ENCODE measurements around the gene MAN2A2. TPM values are rescaled to one million over a fixed set of nuclear protein-coding genes. Genes with fewer than 3 reads are reported as not detected.
A peak's percentile ranks its signal among the peaks of the same experiment; 100 is the strongest.

The MAN2A2 gene
- total and polyA plus RNA-seq, 2 donors (not counting 1 experiment from before 2014, with no cell fraction given): 11.3 to 36.0 TPM

- peak within 1 kb of the TSS; percentile 75 for H3K27ac ChIP-seq (ENCODE audit: insufficient read depth, low read length)
- no peak for TF ChIP-seq EZH2 (IDR thresholded peaks at IDR 0.05; ENCODE audit: low read length, missing control alignments)
- peak; percentile 3 to 5 for TF ChIP-seq CTCF (conservative IDR thresholded peaks at IDR 0.05 in 1 of 2, IDR thresholded peaks at IDR 0.05 in 1 of 2; ENCODE audit: low read depth in 1 of 2, low read length in 2 of 2)
Observed at GRCh38 chr15:90934949-90935751, 32.0 kb downstream of the MAN2A2 start, which contains the start of gene UNC45A. Gene UNC45A, plus strand, starts transcription at chr15:90935285. Its CDS starts 40 bp downstream, at chr15:90935325.

GRCh38 chr15:90936823-90937222 lies 33.7 kb downstream of the MAN2A2 start:
- Histone ChIP-seq H3K4me2 (ENCODE audit: extremely low read depth, insufficient read depth, low read length) (peak overlapping the region; percentile 93), H3K36me3 (ENCODE audit: control insufficient read depth, insufficient read depth, low read length) (peaks cover 14% of the 10 kb centered on the region), H3K27me3 (ENCODE audit: control insufficient read depth, insufficient read depth, low read length) (no peaks in the 10 kb centered on the region), H3K4me3 (replicated peaks in 1 of 4; ENCODE audit: control extremely low read depth in 1 of 4, insufficient read depth in 1 of 4, low read depth in 3 of 4, low read length in 4 of 4) (no peak overlapping the region), H3K27ac (ENCODE audit: insufficient read depth, low read length) (no peak overlapping the region), H3K9ac (ENCODE audit: insufficient read depth, low read length) (no peak overlapping the region), H3K4me1 (ENCODE audit: control insufficient read depth, extremely low read depth, insufficient read depth, low read length) (peaks cover 18% of the 10 kb centered on the region), H3K9me3 (ENCODE audit: control insufficient read depth, insufficient read depth, low read depth, low read length) (no peaks in the 10 kb centered on the region), H3K79me2 (ENCODE audit: control insufficient read depth, insufficient read depth, low read length) (peaks cover 17% of the 10 kb centered on the region), H4K20me1 (ENCODE audit: control insufficient read depth, extremely low read depth, insufficient read depth, low read length) (no peaks in the 10 kb centered on the region), H2AFZ (ENCODE audit: low read length) (no peak overlapping the region)
- no peak for TF ChIP-seq CTCF (conservative IDR thresholded peaks at IDR 0.05 in 1 of 2, IDR thresholded peaks at IDR 0.05 in 1 of 2; ENCODE audit: low read depth in 1 of 2, low read length in 2 of 2)
- no peak for TF ChIP-seq EZH2 (IDR thresholded peaks at IDR 0.05; ENCODE audit: low read length, missing control alignments)
- DNase-seq (ENCODE audit: low read depth in 2 of 2): no peak

More at GRCh38 chr15:90934949-90935751, 32.0 kb downstream of the MAN2A2 start, which contains the start of gene UNC45A:
- DNase-seq (ENCODE audit: low read depth in 2 of 2): peak; percentile 79 to 81
- peak within 1 kb of the TSS; percentile 80 for H3K9ac ChIP-seq (ENCODE audit: insufficient read depth, low read length)
- peak within 1 kb of the TSS; percentile 77 for H2AFZ ChIP-seq (ENCODE audit: low read length)
- H3K9me3 ChIP-seq (ENCODE audit: control insufficient read depth, insufficient read depth, low read depth, low read length): no peaks in the 10 kb centered on the region
- peak within 1 kb of the TSS; percentile 76 to 89 (median 78) for H3K4me3 ChIP-seq (replicated peaks in 1 of 4; ENCODE audit: control extremely low read depth in 1 of 4, insufficient read depth in 1 of 4, low read depth in 3 of 4, low read length in 4 of 4)
- H3K4me1 ChIP-seq (ENCODE audit: control insufficient read depth, extremely low read depth, insufficient read depth, low read length): peaks cover 21% of the 10 kb centered on the region
- H3K4me2 ChIP-seq (ENCODE audit: extremely low read depth, insufficient read depth, low read length): peak within 1 kb of the TSS; percentile 93
- no peaks in the 10 kb centered on the region for H3K27me3 ChIP-seq (ENCODE audit: control insufficient read depth, insufficient read depth, low read length)
- H3K79me2 ChIP-seq (ENCODE audit: control insufficient read depth, insufficient read depth, low read length): peaks cover 17% of the 10 kb centered on the region
- H4K20me1 ChIP-seq (ENCODE audit: control insufficient read depth, extremely low read depth, insufficient read depth, low read length): no peaks in the 10 kb centered on the region
- peaks cover 5% of the 10 kb centered on the region for H3K36me3 ChIP-seq (ENCODE audit: control insufficient read depth, insufficient read depth, low read length)

GRCh38 chr15:90938261-90938660 lies 35.2 kb downstream of the MAN2A2 start:
- Histone ChIP-seq H2AFZ (ENCODE audit: low read length) (no peak overlapping the region), H3K4me3 (replicated peaks in 1 of 4; ENCODE audit: control extremely low read depth in 1 of 4, insufficient read depth in 1 of 4, low read depth in 3 of 4, low read length in 4 of 4) (no peak overlapping the region), H4K20me1 (ENCODE audit: control insufficient read depth, extremely low read depth, insufficient read depth, low read length) (no peaks in the 10 kb centered on the region), H3K9ac (ENCODE audit: insufficient read depth, low read length) (no peak overlapping the region), H3K27ac (ENCODE audit: insufficient read depth, low read length) (no peak overlapping the region), H3K36me3 (ENCODE audit: control insufficient read depth, insufficient read depth, low read length) (peaks cover 22% of the 10 kb centered on the region), H3K4me1 (ENCODE audit: control insufficient read depth, extremely low read depth, insufficient read depth, low read length) (peaks cover 15% of the 10 kb centered on the region), H3K9me3 (ENCODE audit: control insufficient read depth, insufficient read depth, low read depth, low read length) (no peaks in the 10 kb centered on the region), H3K4me2 (ENCODE audit: extremely low read depth, insufficient read depth, low read length) (no peak overlapping the region), H3K27me3 (ENCODE audit: control insufficient read depth, insufficient read depth, low read length) (no peaks in the 10 kb centered on the region), H3K79me2 (ENCODE audit: control insufficient read depth, insufficient read depth, low read length) (peaks cover 17% of the 10 kb centered on the region)
- DNase-seq (ENCODE audit: low read depth in 2 of 2): no peak
- no peak for TF ChIP-seq CTCF (conservative IDR thresholded peaks at IDR 0.05 in 1 of 2, IDR thresholded peaks at IDR 0.05 in 1 of 2; ENCODE audit: low read depth in 1 of 2, low read length in 2 of 2)
- TF ChIP-seq EZH2 (IDR thresholded peaks at IDR 0.05; ENCODE audit: low read length, missing control alignments): no peak
